HepG2 (cell line): ENCODE results near the gene TMEM156. TPM values are rescaled to one million over a fixed set of nuclear protein-coding genes. Genes with fewer than 3 reads are reported as not detected.
"Not testable (repeated sequence)": the region's sequence is repeated elsewhere in the genome, so short reads cannot be mapped to it uniquely, and the experiment has no call there.

Experiments used
- ATAC-seq: fragments of 200-7000 bp; cut with Tn5 transposase; 3 replicates; pipeline ENCODE4 v1.9.1; 2020; ENCODE audit warnings: mild to moderate bottlenecking, moderate library complexity
- BruUV-seq: library from RNA; stranded (reverse); fragments of 400-500 nt; replicated peaks from 2 replicates; lab custom pipeline; 2021; lab: Mats Ljungman, UMichigan
- CTCF ChIA-PET: fragments of 300-600 bp; formaldehyde crosslinking; extraction: SDS; loops from one replicate; lab custom pipeline; 2021; ENCODE audit warnings: low total read pairs, inconsistent platforms, low intra/inter-chr PET ratio; lab: Yijun Ruan, JAX
- POLR2A ChIA-PET: fragments of 350-600 bp; sonication (Branson Sonifier 250); formaldehyde crosslinking; loops from one replicate; lab custom pipeline; 2020; ENCODE audit warnings: antibody characterized with exemption, inconsistent platforms; lab: Yijun Ruan, JAX
- DNase-seq: peaks from one replicate; pipeline ENCODE4 v3.0.0-alpha.2; 2015; ENCODE audit warnings: low spot score
- FAIRE-seq: peaks from 3 replicates; lab custom pipeline; 2011; peaks lifted over from hg19 to GRCh38; lab: Jason Lieb, UNC
- H2AFZ ChIP-seq: one replicate; pipeline ENCODE4 v1.6.1; 2011; ENCODE audit warnings: low read length, inconsistent platforms
- H3K27ac ChIP-seq: fragments of 300-600 bp; 3 replicates; pipeline ENCODE4 v1.8.0; 2011; ENCODE audit warnings: mixed run types, mild to moderate bottlenecking, mixed read lengths, low read length, inconsistent platforms; ENCODE audit not compliant: insufficient read depth; ENCODE audit errors: extremely low read length
- H3K27me3 ChIP-seq, 2 experiments: fragments of 200-600 bp in 1 of 2; 2 replicates in 1 of 2; 3 replicates in 1 of 2; pipeline versions ENCODE4 v1.6.0 to v1.8.0; 2011; ENCODE audit warnings: low read length in 2 of 2, mild to moderate bottlenecking in 2 of 2, moderate library complexity in 2 of 2, inconsistent platforms in 1 of 2; ENCODE audit not compliant: insufficient read depth in 2 of 2, control insufficient read depth in 1 of 2
- H3K36me3 ChIP-seq, 2 experiments: fragments of 200-600 bp in 1 of 2; replicated peaks in 1 of 2; 2 replicates in 1 of 2; 3 replicates in 1 of 2; pipeline versions ENCODE4 v1.5.1 to v1.8.0; 2011; ENCODE audit warnings: low read length in 2 of 2, inconsistent platforms in 1 of 2; ENCODE audit not compliant: insufficient read depth in 2 of 2, control insufficient read depth in 1 of 2
- H3K4me1 ChIP-seq: 2 replicates; pipeline ENCODE4 v1.5.1; 2012; ENCODE audit warnings: low read length, inconsistent platforms; ENCODE audit not compliant: insufficient read depth
- H3K4me2 ChIP-seq: 2 replicates; pipeline ENCODE4 v1.6.0; 2011; ENCODE audit warnings: low read depth, low read length, inconsistent platforms
- H3K4me3 ChIP-seq, 3 experiments: fragments of 200-600 bp in 1 of 3; sonication (generic), shearing (Covaris generic) in 1 of 3; replicated peaks in 1 of 3; 2 replicates each; pipeline ENCODE4 v1.5.1; 2011 to 2016; ENCODE audit warnings: low read length in 3 of 3, inconsistent platforms in 2 of 3, low read depth in 2 of 3, mild to moderate bottlenecking in 2 of 3, control low read depth in 1 of 3, mixed read lengths in 1 of 3; ENCODE audit not compliant: insufficient read depth in 1 of 3
- H3K79me2 ChIP-seq: one replicate; pipeline ENCODE4 v1.6.1; 2011; ENCODE audit warnings: low read length, inconsistent platforms; ENCODE audit not compliant: insufficient read depth
- H3K9ac ChIP-seq: 2 replicates; pipeline ENCODE4 v1.6.0; 2011; ENCODE audit warnings: mild to moderate bottlenecking, low read depth, low read length, inconsistent platforms; ENCODE audit not compliant: insufficient read depth
- H3K9me3 ChIP-seq: 2 replicates; pipeline ENCODE4 v1.5.1; 2012; ENCODE audit warnings: mild to moderate bottlenecking, low read length
- H4K20me1 ChIP-seq: 2 replicates; pipeline ENCODE4 v1.6.0; 2011; ENCODE audit warnings: inconsistent platforms, mild to moderate bottlenecking, low read length, moderate library complexity; ENCODE audit not compliant: insufficient read depth
- MBNL3 ChIP-seq: fragments of 250-450 bp; sonication (Bioruptor Pico); conservative IDR thresholded peaks from 2 replicates; pipeline ENCODE4 v1.8.0; 2022; ENCODE audit warnings: mild to moderate bottlenecking, inconsistent platforms
- REXO4 ChIP-seq: sonication (generic); formaldehyde crosslinking; IDR thresholded peaks from 2 replicates; pipeline ENCODE4 v1.8.0; 2022; ENCODE audit warnings: missing genetic modification reagents, mild to moderate bottlenecking, borderline replicate concordance
- SETDB1 ChIP-seq: sonication (generic); formaldehyde crosslinking; IDR thresholded peaks from 2 replicates; pipeline ENCODE4 v1.5.1; 2020; ENCODE audit warnings: missing genetic modification reagents, mild to moderate bottlenecking, borderline replicate concordance
- SMAD9 ChIP-seq: sonication (generic); formaldehyde crosslinking; IDR thresholded peaks from 2 replicates; pipeline ENCODE4 v1.5.1; 2020; ENCODE audit warnings: mild to moderate bottlenecking, missing genetic modification reagents
- TBP ChIP-seq: sonication (generic); formaldehyde crosslinking; IDR thresholded peaks from 2 replicates; pipeline ENCODE4 v1.5.0; 2020; ENCODE audit warnings: missing genetic modification reagents
- ZNF652 ChIP-seq: IDR thresholded peaks from 2 replicates; pipeline ENCODE4 v1.6.1; 2016; ENCODE audit warnings: low read depth, borderline replicate concordance
- WGBS: methylation state at CpG from one replicate; pipeline ENCODE4 v1.1.6; 2017; ENCODE audit warnings: low lambda C conversion rate; 5-methylcytosine and 5-hydroxymethylcytosine counted together
- in situ Hi-C: cut with HindIII; loops from 2 replicates; pipeline ENCODE4 v1.10.0; 2017; ENCODE audit warnings: low pct_unique_long_range_greater_than_20kb; ENCODE audit not compliant: extremely low pct_ligation_motif_present
- intact Hi-C: fragments of 100-400 bp; cut with micrococcal nuclease; formaldehyde crosslinking; loops from one replicate; pipeline ENCODE4 v1.10.0; 2022; ENCODE audit not compliant: unreplicated experiment
- polyA plus RNA-seq, 8 experiments: library from polyadenylated mRNA; depleted of rRNA in 3 of 8; stranded (reverse) in 7 of 8; unstranded in 1 of 8; fragments of >200 nt; fragmentation: Illumina TruSeq in 4 of 8; extraction: Trizol in 4 of 8; gene quantifications; 2 replicates each; pipeline versions ENCODE4 v1.2.1 to v1.2.3, GENCODE V29; 2011 to 2016; ENCODE audit warnings: low read depth in 4 of 8, missing spikeins in 1 of 8, mixed read lengths in 1 of 8; ENCODE audit not compliant: insufficient read depth in 1 of 8
- total RNA-seq, 5 experiments: library from RNA; depleted of rRNA; stranded (reverse); fragments of >200 nt; fragmentation: Illumina TruSeq; extraction: Trizol; gene quantifications; 2 replicates each; pipeline ENCODE4 v1.2.3, GENCODE V29; 2016; ENCODE audit warnings: low read depth in 1 of 5

The TMEM156 gene
- total and polyA plus RNA-seq, 2 of the 13 experiments (the other 11 are each of a cell fraction or from before 2014, with no cell fraction given) = 1.6 TPM; not detected in 1

GRCh38 chr4:39004758-39005157 lies 27.5 kb downstream of the TMEM156 start:
- ATAC-seq (no peak), FAIRE-seq (no peak)
- no peaks in the 10 kb centered on the region for H4K20me1 ChIP-seq
- POLR2A ChIA-PET = interaction anchor here (1.5 kb wide), 1 partner anchor 40 kb away, joined by 3 read pairs; no protein-coding TSS in a partner anchor
- no peaks in the 10 kb centered on the region for H3K4me1 ChIP-seq
- H3K79me2 ChIP-seq = no peaks in the 10 kb centered on the region
- H3K27me3 ChIP-seq = no peaks in the 10 kb centered on the region
- TF ChIP-seq SMAD9 (CRISPR knock-in tag) (no peak), MBNL3 (CRISPR knock-in tag) (no peak), REXO4 (no peak), SETDB1 (CRISPR knock-in tag) (no peak), ZNF652 (CRISPR knock-in tag) (no peak), TBP (CRISPR knock-in tag) (no peak)
- TF ChIP-seq, all 625 proteins: peak for 0
- Histone ChIP-seq H3K27ac (no peak overlapping the region), H3K4me3 (no peak overlapping the region), H2AFZ (no peak overlapping the region), H3K4me2 (no peak overlapping the region), H3K36me3 (no peaks in the 10 kb centered on the region), H3K9ac (no peak overlapping the region), H3K9me3 (peaks cover 5% of the 10 kb centered on the region)
- no peak for DNase-seq
- no TSS peak for BruUV-seq
- in situ Hi-C loops = no loop called here
- WGBS = 53% methylated on average over 2 of the region's 2 CpGs
- CTCF ChIA-PET = no interaction called here
- intact Hi-C loops = no loop called here

- H3K79me2 ChIP-seq, intact Hi-C loops, in situ Hi-C loops, CTCF ChIA-PET, H3K27ac ChIP-seq, H3K4me1 ChIP-seq, H3K4me2 ChIP-seq, H3K4me3 ChIP-seq, H3K9ac ChIP-seq, H4K20me1 ChIP-seq, FAIRE-seq, H2AFZ ChIP-seq, POLR2A ChIA-PET, DNase-seq, H3K36me3 ChIP-seq, ATAC-seq, H3K27me3 ChIP-seq, BruUV-seq: not testable (repeated sequence)
- peaks cover 10% of the 10 kb centered on the region for H3K9me3 ChIP-seq
- 50% methylated on average over 2 of the region's 4 CpGs for WGBS
Measured at GRCh38 chr4:39002058-39002457, 30.2 kb downstream of the TMEM156 start.
